GM19328 (cell line): Measurements from ENCODE around the gene TSC22D3.
A peak's percentile ranks its signal among the peaks of the same experiment; 100 is the strongest.
"Not testable (repeated sequence)": the region's sequence is repeated elsewhere in the genome, so short reads cannot be mapped to it uniquely, and the experiment has no call there.

Experiments
- ATAC-seq: cut with Tn5 transposase; IDR thresholded peaks from one replicate; pipeline ENCODE4 v1.9.1; 2021; ENCODE audit warnings: mild to moderate bottlenecking, moderate library complexity; ENCODE audit not compliant: unreplicated experiment

The TSC22D3 gene

GRCh38 chrX:107775734-107776511 is at the start of gene TSC22D3:
TSC22D3 (minus strand) TSS chrX:107775787; CDS start chrX:107775419, 368 bp downstream.
- ATAC-seq: peak; percentile 41

DNA sequence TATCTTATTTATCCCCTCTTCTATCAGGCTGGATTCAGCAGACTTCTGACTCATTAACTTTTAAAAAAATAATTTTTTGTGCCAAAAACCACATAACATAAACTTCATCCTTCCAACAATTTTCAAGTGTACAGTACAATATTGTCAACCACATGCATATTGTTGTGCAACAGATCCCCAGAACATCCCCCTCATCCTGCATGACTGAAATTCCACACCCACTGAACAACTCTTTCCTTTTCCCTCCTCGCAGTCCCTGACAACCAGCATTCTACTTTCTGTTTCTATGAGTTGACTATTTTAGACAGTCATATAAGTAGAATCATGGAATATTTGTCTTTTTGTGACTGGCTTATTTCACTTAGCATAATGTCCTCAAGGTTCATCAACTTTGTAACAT is 47.9 kb upstream of the TSC22D3 start:
- ATAC-seq: no peak

DNA sequence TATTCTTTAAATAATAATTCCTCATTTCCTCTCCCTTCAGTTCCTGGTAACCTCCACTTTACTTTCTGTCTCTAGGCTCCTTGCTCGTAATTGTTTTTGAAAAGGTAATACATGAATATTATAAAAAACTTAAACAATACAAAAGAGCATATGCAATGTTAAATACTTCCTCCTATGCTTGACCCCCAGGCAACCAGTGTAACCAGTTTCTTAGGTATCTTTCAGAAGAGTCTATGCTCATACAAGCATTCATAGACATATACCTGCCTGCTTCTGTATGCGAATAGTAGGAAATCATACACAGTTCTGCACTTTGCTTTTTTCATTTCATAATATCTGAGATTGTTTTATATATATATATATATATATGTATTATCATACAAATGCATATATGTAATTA is 47.5 kb upstream of the TSC22D3 start:
- no peak for ATAC-seq

GRCh38 chrX:107818900-107819521 is 43.4 kb upstream of the TSC22D3 start:
- ATAC-seq: no peak

GRCh38 chrX:107810053-107810452 is 34.5 kb upstream of the TSC22D3 start:
- ATAC-seq: not testable (repeated sequence)

DNA sequence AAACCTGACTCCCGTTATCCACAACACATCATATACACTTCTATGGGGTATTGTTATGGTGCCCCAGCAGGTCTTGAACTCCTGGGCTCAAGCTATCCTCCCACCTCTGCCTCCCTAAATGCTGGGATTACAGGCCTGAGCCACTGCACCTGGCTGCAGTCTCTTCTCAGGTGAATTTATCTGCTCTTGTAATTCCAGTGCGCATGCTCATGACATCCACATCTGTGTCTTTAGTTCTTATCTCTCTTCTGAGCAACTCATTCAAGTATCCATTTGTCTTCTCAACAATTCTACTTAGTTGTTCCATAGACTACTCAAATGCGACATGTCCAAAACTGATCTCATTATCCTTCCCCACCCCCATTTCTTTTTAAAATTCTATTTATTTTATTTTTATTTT is 29.6 kb upstream of the TSC22D3 start:
- ATAC-seq: no peak

GRCh38 chrX:107804427-107804826 is 28.8 kb upstream of the TSC22D3 start:
- ATAC-seq: no peak

GRCh38 chrX:107787827-107788226 is 12.2 kb upstream of the TSC22D3 start:
- no peak for ATAC-seq

DNA sequence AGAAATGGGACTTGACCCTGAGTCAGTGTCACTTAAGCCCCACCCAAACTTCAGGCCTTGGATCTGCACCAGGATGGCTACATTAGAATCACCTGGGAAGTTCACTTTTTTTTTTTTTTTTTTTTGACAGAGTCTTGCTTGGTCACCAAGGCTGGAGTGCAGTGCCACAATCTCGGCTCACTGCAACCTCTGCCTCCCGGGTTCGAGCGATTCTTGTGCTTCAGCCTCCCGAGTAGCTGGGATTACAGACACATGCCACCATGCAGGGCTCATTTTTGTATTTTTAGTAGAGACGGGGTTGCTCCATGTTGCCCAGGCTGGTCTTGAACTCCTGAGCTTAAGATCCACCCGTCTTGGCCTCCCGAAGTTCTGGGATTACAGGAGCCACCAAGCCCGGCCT is 4.9 kb upstream of the TSC22D3 start:
- ATAC-seq: no peak

DNA sequence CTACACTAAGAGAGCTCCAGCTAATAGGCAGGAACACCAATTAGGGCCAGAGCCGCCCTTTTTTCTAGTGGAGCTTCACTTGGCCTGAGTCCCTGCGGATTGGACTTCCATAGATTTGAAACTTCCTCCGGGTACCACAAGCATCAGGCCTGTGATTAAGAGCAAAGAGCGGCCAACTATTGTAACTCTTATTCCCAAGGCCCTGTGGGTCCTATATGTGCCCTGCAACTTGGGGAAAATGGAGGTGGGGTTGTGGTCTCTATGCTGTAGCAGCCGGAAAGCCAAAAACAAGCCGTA is 1.9 kb upstream of the TSC22D3 start, which contains the start of gene NCBP2L:
Gene NCBP2L, plus strand, starts transcription at position 198 of the 297 bp plus-strand sequence. CDS start 16,488 bp downstream, outside the sequence.
- no peak for ATAC-seq

DNA sequence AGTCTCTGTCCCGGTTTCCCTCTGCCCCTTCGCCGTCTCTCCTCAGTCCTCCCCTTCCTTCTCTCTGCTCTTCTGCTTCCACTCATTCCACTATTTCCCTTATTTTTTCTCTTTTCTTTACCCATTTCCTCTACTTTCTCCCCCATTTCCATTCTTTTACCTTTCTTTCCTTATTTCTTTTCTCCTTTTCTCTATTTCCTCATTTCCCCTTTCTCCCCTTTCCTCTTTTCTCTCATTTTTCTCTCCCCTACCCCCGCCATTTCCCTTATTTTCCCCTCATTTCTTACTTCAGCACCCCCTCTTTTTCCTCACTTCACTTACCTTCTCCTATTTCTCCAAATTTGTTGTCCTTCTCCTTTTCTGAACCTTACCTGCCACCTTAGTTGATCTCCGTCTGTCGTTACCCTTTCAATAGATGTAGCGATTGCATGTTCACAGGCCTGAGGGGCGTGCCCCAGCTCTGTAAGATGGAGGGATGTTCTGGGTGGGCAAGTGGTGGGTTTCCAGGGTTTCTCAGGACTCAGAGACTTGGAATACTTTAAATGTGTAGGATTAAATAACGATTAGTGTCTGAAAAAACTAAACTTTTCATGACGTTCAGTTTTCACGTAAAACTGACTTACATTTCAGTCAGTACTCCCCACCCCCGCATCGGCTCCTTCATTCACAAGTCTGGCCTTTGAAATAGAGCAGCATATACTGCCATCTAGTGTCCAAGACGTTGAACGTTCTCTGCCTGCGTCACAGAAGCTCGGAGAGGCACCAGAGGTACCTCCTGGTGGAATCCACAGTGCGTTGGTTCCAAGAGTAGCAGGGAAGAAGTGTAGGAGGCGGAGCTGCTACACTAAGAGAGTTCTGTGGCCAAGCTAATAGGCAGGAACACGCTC is 1.3 kb upstream of the TSC22D3 start:
- ATAC-seq: peak; percentile 57

DNA sequence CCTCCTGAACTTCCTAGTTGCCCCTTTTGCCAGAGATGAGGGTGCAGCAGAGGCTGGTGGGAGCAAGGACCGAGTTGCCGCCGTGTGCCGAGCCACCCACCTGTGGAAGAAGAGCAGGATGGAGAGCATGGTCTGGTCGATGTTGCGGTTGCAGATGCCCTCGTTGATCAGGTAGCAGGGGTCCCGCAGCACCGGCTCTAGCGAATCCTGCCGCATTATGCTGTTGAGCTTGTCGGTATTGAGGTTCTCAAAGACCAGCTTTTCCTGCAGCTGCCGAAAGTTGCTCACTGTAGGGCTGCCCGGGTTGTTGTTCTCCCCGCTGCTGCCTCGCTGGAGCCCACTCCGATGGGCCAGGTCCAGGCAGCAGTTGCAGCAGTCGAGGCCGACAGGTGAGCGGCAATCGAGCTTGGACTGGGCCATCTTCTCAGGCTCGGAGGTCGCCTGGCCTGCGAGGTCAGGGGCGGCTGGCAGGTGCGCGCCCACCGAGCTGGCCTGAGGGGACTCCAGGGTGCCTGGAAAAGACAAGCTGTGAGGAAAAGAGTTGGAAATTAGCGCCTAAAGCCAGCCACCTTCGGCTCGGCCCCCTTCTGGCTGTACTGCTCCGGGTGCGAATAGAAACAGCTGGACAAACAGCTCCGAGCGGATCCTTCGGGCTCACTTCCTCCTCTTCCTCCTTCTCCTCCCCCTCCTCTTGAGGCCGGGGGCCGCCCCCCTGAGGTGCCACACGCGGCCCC is 420 bp downstream of the TSC22D3 start:
- peak; percentile 6 for ATAC-seq

- no peak for ATAC-seq
Observed at GRCh38 chrX:107773906-107774435, 1.6 kb downstream of the TSC22D3 start.

GRCh38 chrX:107773206-107773605 is 2.4 kb downstream of the TSC22D3 start:
- ATAC-seq: no peak

DNA sequence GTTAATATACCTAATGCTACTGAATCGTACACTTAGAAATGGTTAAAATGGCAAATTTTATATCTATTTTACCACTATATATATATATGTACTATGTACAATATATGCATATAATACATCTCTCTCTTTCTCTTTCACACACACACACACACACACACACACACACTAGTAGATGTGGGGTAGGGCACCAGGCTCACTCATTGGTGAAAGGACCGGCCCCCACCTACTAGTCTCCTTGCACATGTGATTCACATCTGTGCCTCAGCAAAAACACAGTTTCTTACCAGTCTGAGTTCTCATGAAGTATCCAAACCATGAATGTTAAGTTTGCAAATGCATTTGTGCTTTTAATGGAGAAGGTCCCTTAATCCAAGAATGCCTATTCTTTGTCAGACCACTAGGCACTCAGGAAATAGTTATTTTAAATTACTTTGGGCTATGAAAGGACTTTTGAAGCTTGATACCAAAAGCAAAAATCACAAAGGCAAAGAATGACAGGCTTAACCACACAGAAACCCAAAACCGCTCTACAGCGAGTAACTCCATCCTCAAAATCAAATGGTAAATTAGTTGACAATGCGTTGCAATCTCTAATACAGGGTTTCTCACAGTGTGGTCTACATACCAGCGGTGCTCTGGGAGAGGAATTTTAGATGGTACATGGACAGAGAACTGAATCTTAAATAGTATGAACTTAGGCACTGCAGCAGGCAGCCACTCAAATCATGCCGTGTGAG is 5.8 kb downstream of the TSC22D3 start:
- ATAC-seq: no peak

- no peak for ATAC-seq
Observed at GRCh38 chrX:107768051-107768450, 7.5 kb downstream of the TSC22D3 start.

DNA sequence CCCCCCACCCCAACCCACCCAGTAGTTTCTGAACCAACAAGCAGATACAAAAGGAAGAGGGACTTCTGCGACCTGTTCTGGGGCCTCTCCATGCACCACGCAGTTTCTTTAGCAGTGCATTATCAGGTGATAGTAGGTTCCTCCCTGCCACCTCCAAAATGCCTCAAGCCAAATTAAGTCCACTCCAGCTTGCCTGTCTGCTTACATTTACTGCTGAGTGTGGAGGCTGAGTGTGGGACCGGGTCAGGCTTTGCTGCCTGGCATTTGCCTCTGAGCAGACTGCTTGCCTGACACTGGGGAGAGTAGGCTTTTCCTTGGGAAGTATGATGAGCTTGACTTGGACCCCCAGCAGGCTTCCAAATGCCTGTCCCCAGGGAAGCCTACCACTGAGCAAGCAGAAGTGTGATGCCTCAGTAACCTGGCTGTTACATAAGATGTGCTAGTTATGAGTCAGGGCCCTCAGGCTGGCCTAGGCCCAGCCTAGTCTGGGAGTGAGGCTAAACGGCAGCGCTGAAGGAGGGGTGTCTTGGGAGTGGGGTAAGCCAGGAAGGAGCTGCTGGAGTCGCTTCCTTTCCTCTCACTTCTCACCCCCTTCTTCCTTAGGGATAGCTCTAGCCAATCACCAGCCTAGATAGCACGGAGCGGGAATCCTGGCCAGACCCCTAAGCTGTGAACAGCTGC is 9.0 kb downstream of the TSC22D3 start:
- no peak for ATAC-seq

DNA sequence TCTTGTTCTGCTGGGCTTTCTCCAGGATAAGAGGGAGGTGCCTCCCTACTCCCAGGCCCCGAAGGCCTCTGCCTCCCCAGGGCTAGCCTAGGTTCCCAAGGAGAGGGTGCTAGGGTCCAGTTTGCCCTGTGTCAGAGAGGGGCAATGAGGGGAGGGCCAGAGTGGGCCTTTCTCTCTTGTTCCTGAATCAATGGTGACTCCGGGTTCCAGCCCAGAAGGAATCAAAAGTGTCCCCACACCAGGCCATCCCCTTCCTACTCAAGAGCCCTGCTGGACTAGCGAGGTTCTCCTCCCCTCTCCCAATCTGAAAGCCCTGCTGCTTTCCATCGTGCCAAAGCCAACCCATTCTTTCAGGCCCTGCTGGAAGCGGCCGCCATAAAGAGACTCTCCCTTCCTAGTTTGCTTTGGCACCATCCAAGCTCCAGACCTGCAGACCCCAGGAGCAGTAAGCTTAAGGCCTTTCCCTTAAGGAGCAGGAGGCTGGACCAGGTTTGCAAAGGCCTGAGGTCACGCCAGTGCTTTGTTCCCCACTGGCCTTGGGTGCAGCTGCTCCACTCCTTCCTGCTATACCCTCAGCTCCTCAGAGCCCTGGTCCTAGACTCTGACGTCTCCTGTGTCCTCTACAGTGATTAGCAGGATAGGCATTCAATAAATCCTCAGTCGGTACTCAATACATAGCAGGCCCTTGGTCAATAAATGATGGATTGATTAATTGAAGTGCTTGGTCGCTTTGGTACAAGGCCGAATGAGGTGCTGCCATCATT is 10.6 kb downstream of the TSC22D3 start:
- no peak for ATAC-seq

GRCh38 chrX:107763647-107764046 is 11.9 kb downstream of the TSC22D3 start:
- ATAC-seq: no peak
